H1 (cell line): ENCODE data around the gene MEF2C. TPM values are rescaled to one million over a fixed set of nuclear protein-coding genes. Genes with fewer than 3 reads are reported as not detected.

Experiments
- CTCF ChIA-PET: fragments of 300-600 bp; sonication (Branson Sonifier 250); formaldehyde crosslinking; loops from one replicate; lab custom pipeline; 2021; ENCODE audit not compliant: partially characterized antibody; lab: Charles Lee
- POLR2A ChIA-PET: fragments of 300-600 bp; sonication (Branson Sonifier 250); formaldehyde crosslinking; loops from one replicate; lab custom pipeline; 2021; ENCODE audit warnings: inconsistent platforms; ENCODE audit not compliant: partially characterized antibody; lab: Charles Lee
- DNase-seq, 2 experiments: peaks; one replicate each; pipeline versions ENCODE4 v3.0.0 to v3.0.0-alpha.2; 2010 to 2022; ENCODE audit warnings: low spot score in 2 of 2, low read depth in 1 of 2, mixed read lengths in 1 of 2
- FAIRE-seq: peaks from 2 replicates; lab custom pipeline; 2011; peaks lifted over from hg19 to GRCh38; lab: Jason Lieb, UNC
- H2AFZ ChIP-seq: 2 replicates; pipeline ENCODE4 v1.8.1; 2012; ENCODE audit warnings: low read length, inconsistent platforms
- H2AK5ac ChIP-seq: 2 replicates; pipeline ENCODE4 v1.6.1; 2013; ENCODE audit warnings: low read depth, low read length
- H2BK120ac ChIP-seq: replicated peaks from 2 replicates; pipeline ENCODE3; 2013; ENCODE audit warnings: low read depth, low read length, inconsistent platforms
- H2BK12ac ChIP-seq: 2 replicates; pipeline ENCODE4 v1.6.1; 2013; ENCODE audit warnings: low read depth, low read length
- H2BK15ac ChIP-seq: 2 replicates; pipeline ENCODE4 v1.6.1; 2013; ENCODE audit warnings: low read length
- H2BK20ac ChIP-seq: 2 replicates; pipeline ENCODE4 v1.6.1; 2013; ENCODE audit warnings: low read length
- H2BK5ac ChIP-seq: 2 replicates; pipeline ENCODE4 v1.6.1; 2013; ENCODE audit warnings: low read depth, low read length
- H3K14ac ChIP-seq: 2 replicates; pipeline ENCODE4 v1.6.1; 2013; ENCODE audit warnings: inconsistent platforms; ENCODE audit not compliant: insufficient read length
- H3K18ac ChIP-seq: 2 replicates; pipeline ENCODE4 v1.6.1; 2013; ENCODE audit warnings: low read length; ENCODE audit errors: extremely low read depth
- H3K23ac ChIP-seq: 2 replicates; pipeline ENCODE4 v1.6.1; 2013; ENCODE audit warnings: inconsistent platforms; ENCODE audit not compliant: insufficient read length
- H3K23me2 ChIP-seq: 2 replicates; pipeline ENCODE4 v1.6.1; 2013; ENCODE audit warnings: low read depth, low read length
- H3K27ac ChIP-seq: 2 replicates; pipeline ENCODE4 v1.6.1; 2011; ENCODE audit warnings: low read depth, low read length, inconsistent platforms
- H3K27me3 ChIP-seq, 4 experiments: replicated peaks in 1 of 4; 1 replicate in 1 of 4; 2 replicates in 3 of 4; pipeline versions ENCODE4 v1.6.1 to v1.8.1; 2011 to 2013; ENCODE audit warnings: low read length in 3 of 4, mild to moderate bottlenecking in 3 of 4, inconsistent platforms in 2 of 4, mixed read lengths in 2 of 4, moderate library complexity in 1 of 4; ENCODE audit not compliant: control insufficient read depth in 3 of 4, insufficient read depth in 3 of 4; ENCODE audit errors: extremely low read depth in 1 of 4
- H3K36me3 ChIP-seq, 4 experiments: 2 replicates each; pipeline versions ENCODE4 v1.6.1 to v1.8.1; 2011 to 2013; ENCODE audit warnings: mild to moderate bottlenecking in 4 of 4, low read length in 3 of 4, moderate library complexity in 2 of 4, control low read depth in 1 of 4, inconsistent platforms in 1 of 4; ENCODE audit not compliant: insufficient read depth in 4 of 4, control insufficient read depth in 2 of 4
- H3K4ac ChIP-seq: replicated peaks from 2 replicates; pipeline ENCODE3; 2013; ENCODE audit warnings: low read length, low read depth, mixed read lengths, inconsistent platforms; ENCODE audit not compliant: insufficient read length
- H3K4me1 ChIP-seq, 4 experiments: replicated peaks in 1 of 4; 1 replicate in 1 of 4; 2 replicates in 3 of 4; pipeline versions ENCODE4 v1.6.1 to v1.8.1; 2011 to 2013; ENCODE audit warnings: low read length in 3 of 4, inconsistent platforms in 2 of 4, mixed read lengths in 1 of 4; ENCODE audit not compliant: insufficient read depth in 4 of 4, control insufficient read depth in 3 of 4
- H3K4me2 ChIP-seq, 2 experiments: 2 replicates each; pipeline versions ENCODE4 v1.6.1 to v1.8.1; 2011 to 2013; ENCODE audit warnings: low read depth in 2 of 2, low read length in 2 of 2, control low read depth in 1 of 2, inconsistent platforms in 1 of 2, mild to moderate bottlenecking in 1 of 2; ENCODE audit not compliant: insufficient read depth in 1 of 2
- H3K4me3 ChIP-seq, 4 experiments: fragments of 200-600, 300-600 bp in 1 of 4; sonication (generic), shearing (Covaris generic), sonication (Bioruptor Twin) in 1 of 4; 2 replicates each; pipeline versions ENCODE4 v1.5.1 to v1.8.1; 2011 to 2016; ENCODE audit warnings: low read length in 4 of 4, low read depth in 3 of 4, control low read depth in 2 of 4, inconsistent platforms in 2 of 4, mild to moderate bottlenecking in 2 of 4, mixed read lengths in 1 of 4, moderate library complexity in 1 of 4; ENCODE audit not compliant: insufficient read depth in 2 of 4; ENCODE audit errors: extremely low read depth in 1 of 4
- H3K56ac ChIP-seq: replicated peaks from 2 replicates; pipeline ENCODE3; 2013; ENCODE audit warnings: low read depth, mild to moderate bottlenecking, mixed read lengths, low read length, inconsistent platforms; ENCODE audit not compliant: insufficient read length
- H3K79me1 ChIP-seq: 2 replicates; pipeline ENCODE4 v1.6.1; 2013; ENCODE audit warnings: low read depth, low read length, control low read depth
- H3K79me2 ChIP-seq, 2 experiments: 2 replicates each; pipeline versions ENCODE4 v1.6.1 to v1.8.1; 2012 to 2013; ENCODE audit warnings: low read length in 2 of 2, mild to moderate bottlenecking in 2 of 2, inconsistent platforms in 1 of 2; ENCODE audit not compliant: insufficient read depth in 2 of 2, control insufficient read depth in 1 of 2
- H3K9ac ChIP-seq, 4 experiments: replicated peaks in 1 of 4; 1 replicate in 1 of 4; 2 replicates in 3 of 4; pipeline versions ENCODE4 v1.6.1 to v1.8.1; 2011 to 2013; ENCODE audit warnings: low read depth in 3 of 4, low read length in 3 of 4, control low read depth in 2 of 4, mild to moderate bottlenecking in 2 of 4, moderate library complexity in 2 of 4, inconsistent platforms in 1 of 4; ENCODE audit errors: extremely low read depth in 1 of 4
- H3K9me3 ChIP-seq, 2 experiments: 2 replicates each; pipeline versions ENCODE4 v1.6.1 to v1.8.1; 2012 to 2013; ENCODE audit warnings: mild to moderate bottlenecking in 2 of 2, moderate library complexity in 2 of 2, control low read depth in 1 of 2, inconsistent platforms in 1 of 2, low read depth in 1 of 2, low read length in 1 of 2, mixed read lengths in 1 of 2; ENCODE audit not compliant: insufficient read depth in 2 of 2
- H4K20me1 ChIP-seq, 2 experiments: replicated peaks in 1 of 2; 2 replicates each; pipeline versions ENCODE3 to v1.8.1; 2011 to 2013; ENCODE audit warnings: inconsistent platforms in 2 of 2, low read length in 2 of 2, mild to moderate bottlenecking in 1 of 2; ENCODE audit not compliant: insufficient read depth in 2 of 2, control insufficient read depth in 1 of 2
- H4K5ac ChIP-seq: 2 replicates; pipeline ENCODE4 v1.6.1; 2013; ENCODE audit warnings: low read length, low read depth, mixed read lengths, inconsistent platforms; ENCODE audit not compliant: insufficient read length
- H4K8ac ChIP-seq: 2 replicates; pipeline ENCODE4 v1.8.0; 2013; ENCODE audit warnings: mild to moderate bottlenecking, moderate library complexity, low read length, inconsistent platforms; ENCODE audit not compliant: insufficient read depth; ENCODE audit errors: extremely low read depth
- H4K91ac ChIP-seq: replicated peaks from 2 replicates; pipeline ENCODE3; 2013; ENCODE audit warnings: low read length, mixed read lengths, inconsistent platforms; ENCODE audit not compliant: insufficient read length
- ATF2 ChIP-seq: IDR thresholded peaks from 2 replicates; pipeline ENCODE4 v1.6.1; 2012; ENCODE audit warnings: low read length, inconsistent platforms
- CBX5 ChIP-seq: fragments of 300-800, 300-1000 bp; sonication (generic); IDR thresholded peaks from 2 replicates; pipeline ENCODE4 v1.7.1; 2016; ENCODE audit warnings: antibody characterized with exemption, low read length, low read depth
- CREB1 ChIP-seq: IDR thresholded peaks from 2 replicates; pipeline ENCODE4 v1.6.1; 2012; ENCODE audit warnings: inconsistent platforms
- HDAC6 ChIP-seq: IDR thresholded peaks from one replicate; pipeline ENCODE4 v1.7.1; 2012; ENCODE audit warnings: low read depth, mild to moderate bottlenecking, inconsistent platforms, low read length, moderate library complexity
- KDM4A ChIP-seq: IDR thresholded peaks from one replicate; pipeline ENCODE4 v1.7.1; 2012; ENCODE audit warnings: low read depth, mild to moderate bottlenecking, moderate library complexity, low read length, inconsistent platforms; ENCODE audit not compliant: severe bottlenecking
- POLR2A ChIP-seq, 2 experiments: IDR thresholded peaks; 1 replicate in 1 of 2; 2 replicates in 1 of 2; pipeline ENCODE4 v1.6.1; 2011; ENCODE audit warnings: low read depth in 2 of 2, low read length in 2 of 2, mild to moderate bottlenecking in 2 of 2; ENCODE audit errors: control extremely low read depth in 1 of 2
- RFX5 ChIP-seq: IDR thresholded peaks from 2 replicates; pipeline ENCODE4 v1.6.1; 2011; ENCODE audit warnings: low read depth, low read length, improper control_type of control experiment, borderline replicate concordance
- SP2 ChIP-seq: IDR thresholded peaks from 2 replicates; pipeline ENCODE4 v1.6.1; 2012; ENCODE audit warnings: mild to moderate bottlenecking, low read length, inconsistent platforms
- TAF7 ChIP-seq: optimal IDR thresholded peaks from 2 replicates; pipeline ENCODE3; 2011; ENCODE audit warnings: low read depth, mild to moderate bottlenecking, inconsistent platforms, low read length, moderate library complexity, borderline replicate concordance
- WGBS, 2 experiments: shearing (Covaris generic) in 1 of 2; methylation state at CpG; one replicate each; pipeline versions ENCODE4 v1.1.6 to v1.1.7; 2013 to 2015; ENCODE audit warnings: low lambda C conversion rate in 2 of 2, mixed read lengths in 2 of 2, inconsistent platforms in 1 of 2, low coverage in 1 of 2, missing lambda C conversion rate in 1 of 2; ENCODE audit not compliant: insufficient replicate concordance in 2 of 2, insufficient coverage in 1 of 2, insufficient read length in 1 of 2; ENCODE audit errors: extremely low coverage in 1 of 2, missing lambda C conversion rate in 1 of 2; 5-methylcytosine and 5-hydroxymethylcytosine counted together
- polyA plus RNA-seq, 7 experiments: library from polyadenylated mRNA; depleted of rRNA in 3 of 7; stranded (reverse) in 5 of 7; unstranded in 2 of 7; fragments of >200 nt in 5 of 7; fragments of 200-250 nt in 2 of 7; gene quantifications; 1 replicate in 5 of 7; 2 replicates in 1 of 7; 4 replicates in 1 of 7; pipeline versions ENCODE4 v1.2.1 to v1.2.3, GENCODE V29; 2011 to 2013; ENCODE audit warnings: missing spikeins in 2 of 7, mixed read lengths in 2 of 7
- total RNA-seq: library from RNA; stranded (reverse); fragmentation: NEBNext Ultra II Directional; extraction: Animal tissue kit (Norgen Biotek cat#: 25700); gene quantifications from 2 replicates; pipeline ENCODE4 v1.2.1, GENCODE V29; 2021

The MEF2C gene
- total and polyA plus RNA-seq, 2 of the 8 experiments (the other 6 are each of a cell fraction or from before 2014, with no cell fraction given): 0.59 to 0.99 TPM

- 94% methylated on average over 6 of the region's 6 CpGs; no CpG with 5 or more reads in 1 of the 2 experiments for WGBS, 2 experiments
Observed at GRCh38 chr5:88929385-88929784, 46.4 kb upstream of the MEF2C start.

More at GRCh38 chr5:88929385-88929784, 46.4 kb upstream of the MEF2C start:
- Histone ChIP-seq H2BK12ac (no peak overlapping the region), H2BK5ac (no peak overlapping the region), H4K91ac (no peak overlapping the region), H3K27ac (no peak overlapping the region), H3K79me2 (no peaks in the 10 kb centered on the region), H4K5ac (no peak overlapping the region), H2AK5ac (no peak overlapping the region), H2BK120ac (no peak overlapping the region), H3K9me3 (no peaks in the 10 kb centered on the region), H3K23ac (no peak overlapping the region), H3K56ac (no peak overlapping the region), H2BK20ac (no peak overlapping the region), H3K4ac (no peak overlapping the region), H3K18ac (no peak overlapping the region), H3K9ac (no peak overlapping the region), H3K23me2 (no peaks in the 10 kb centered on the region), H4K20me1 (no peaks in the 10 kb centered on the region), H2BK15ac (0 out of 2 replicates have a peak overlapping the region, but pooled peaks have one; percentile 53), H3K79me1 (no peaks in the 10 kb centered on the region), H3K36me3 (no peaks in the 10 kb centered on the region), H2AFZ (no peak overlapping the region), H3K27me3 (no peaks in the 10 kb centered on the region), H3K4me3 (no peak overlapping the region), H3K4me2 (no peak overlapping the region), H3K14ac (no peak overlapping the region), H3K4me1 (no peaks in the 10 kb centered on the region), H4K8ac (no peak overlapping the region)
- no peak for DNase-seq
- FAIRE-seq: no peak
- ChIA-PET CTCF (interaction anchor here (1.1 kb wide), 1 partner anchor 9 kb away, joined by 5 read pairs; no protein-coding TSS in a partner anchor), POLR2A (no interaction called here)
- TF ChIP-seq CBX5 (no peak), TAF7 (no peak), SP2 (no peak), CREB1 (no peak), KDM4A (no peak), ATF2 (no peak), POLR2A (IDR thresholded peaks at IDR 0.05; ENCODE audit: control extremely low read depth in 1 of 2, low read depth in 2 of 2, low read length in 2 of 2) (no peak), HDAC6 (no peak), RFX5 (no peak)
